Neural cell (in vitro differentiated cells): ENCODE data around the gene RABEP2.

Experiments
- EZH2 ChIP-seq: fragments of 200-600, 300-800 bp; shearing (Covaris generic), sonication (generic); IDR thresholded peaks from 2 replicates; pipeline ENCODE4 v1.6.1; 2014; ENCODE audit warnings: antibody characterized with exemption, low read length, borderline replicate concordance, mild to moderate bottlenecking; ENCODE audit not compliant: insufficient read depth, poor library complexity, severe bottlenecking
- POLR2AphosphoS5 ChIP-seq: IDR thresholded peaks from 2 replicates; pipeline ENCODE4 v1.6.1; 2012
- RAD21 ChIP-seq: fragments of 450-650 bp; conservative IDR thresholded peaks from 2 replicates; pipeline ENCODE4 v1.6.1; 2014; ENCODE audit warnings: antibody characterized with exemption, mild to moderate bottlenecking, moderate library complexity
- TF ChIP-seq, protein P1 (sequence below): fragments of 450-650 bp; IDR thresholded peaks from 2 replicates; pipeline ENCODE4 v1.5.1; 2014; ENCODE audit warnings: antibody characterized with exemption, mild to moderate bottlenecking, moderate library complexity; ENCODE audit not compliant: poor library complexity, severe bottlenecking
- TF ChIP-seq, protein P2 (sequence below): IDR thresholded peaks from 2 replicates; pipeline ENCODE4 v1.6.1; 2012; ENCODE audit warnings: borderline replicate concordance

DNA sequence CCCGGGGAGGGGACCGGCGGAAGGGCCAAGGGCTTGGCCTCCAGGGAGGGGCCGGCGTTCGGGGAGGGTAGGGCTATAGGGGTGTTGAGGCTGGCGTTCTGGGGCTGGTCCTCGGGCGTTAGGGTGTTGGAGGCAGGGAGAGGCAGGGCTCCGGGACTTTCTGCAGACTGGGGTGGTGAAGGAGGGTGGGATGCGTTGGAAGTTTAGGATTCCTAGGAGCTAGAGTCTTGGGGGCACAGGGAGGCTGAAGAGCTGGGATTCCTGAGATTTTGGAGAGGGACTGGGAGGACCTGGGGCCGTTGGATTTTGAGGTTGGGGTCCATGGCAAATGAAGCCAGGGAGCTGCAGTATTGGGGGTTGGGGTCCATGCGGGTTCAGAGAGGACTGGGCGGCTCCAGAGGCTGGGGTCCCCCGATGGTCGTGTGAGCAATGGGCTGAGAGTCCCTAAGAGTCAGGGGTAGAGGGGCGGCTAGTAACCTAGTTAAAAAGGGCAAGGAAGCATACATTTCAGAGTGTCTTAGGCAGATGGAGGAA is 26.4 kb upstream of the RABEP2 start:
- TF ChIP-seq, protein P1, sequence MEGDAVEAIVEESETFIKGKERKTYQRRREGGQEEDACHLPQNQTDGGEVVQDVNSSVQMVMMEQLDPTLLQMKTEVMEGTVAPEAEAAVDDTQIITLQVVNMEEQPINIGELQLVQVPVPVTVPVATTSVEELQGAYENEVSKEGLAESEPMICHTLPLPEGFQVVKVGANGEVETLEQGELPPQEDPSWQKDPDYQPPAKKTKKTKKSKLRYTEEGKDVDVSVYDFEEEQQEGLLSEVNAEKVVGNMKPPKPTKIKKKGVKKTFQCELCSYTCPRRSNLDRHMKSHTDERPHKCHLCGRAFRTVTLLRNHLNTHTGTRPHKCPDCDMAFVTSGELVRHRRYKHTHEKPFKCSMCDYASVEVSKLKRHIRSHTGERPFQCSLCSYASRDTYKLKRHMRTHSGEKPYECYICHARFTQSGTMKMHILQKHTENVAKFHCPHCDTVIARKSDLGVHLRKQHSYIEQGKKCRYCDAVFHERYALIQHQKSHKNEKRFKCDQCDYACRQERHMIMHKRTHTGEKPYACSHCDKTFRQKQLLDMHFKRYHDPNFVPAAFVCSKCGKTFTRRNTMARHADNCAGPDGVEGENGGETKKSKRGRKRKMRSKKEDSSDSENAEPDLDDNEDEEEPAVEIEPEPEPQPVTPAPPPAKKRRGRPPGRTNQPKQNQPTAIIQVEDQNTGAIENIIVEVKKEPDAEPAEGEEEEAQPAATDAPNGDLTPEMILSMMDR: no peak
- TF ChIP-seq, protein P2, sequence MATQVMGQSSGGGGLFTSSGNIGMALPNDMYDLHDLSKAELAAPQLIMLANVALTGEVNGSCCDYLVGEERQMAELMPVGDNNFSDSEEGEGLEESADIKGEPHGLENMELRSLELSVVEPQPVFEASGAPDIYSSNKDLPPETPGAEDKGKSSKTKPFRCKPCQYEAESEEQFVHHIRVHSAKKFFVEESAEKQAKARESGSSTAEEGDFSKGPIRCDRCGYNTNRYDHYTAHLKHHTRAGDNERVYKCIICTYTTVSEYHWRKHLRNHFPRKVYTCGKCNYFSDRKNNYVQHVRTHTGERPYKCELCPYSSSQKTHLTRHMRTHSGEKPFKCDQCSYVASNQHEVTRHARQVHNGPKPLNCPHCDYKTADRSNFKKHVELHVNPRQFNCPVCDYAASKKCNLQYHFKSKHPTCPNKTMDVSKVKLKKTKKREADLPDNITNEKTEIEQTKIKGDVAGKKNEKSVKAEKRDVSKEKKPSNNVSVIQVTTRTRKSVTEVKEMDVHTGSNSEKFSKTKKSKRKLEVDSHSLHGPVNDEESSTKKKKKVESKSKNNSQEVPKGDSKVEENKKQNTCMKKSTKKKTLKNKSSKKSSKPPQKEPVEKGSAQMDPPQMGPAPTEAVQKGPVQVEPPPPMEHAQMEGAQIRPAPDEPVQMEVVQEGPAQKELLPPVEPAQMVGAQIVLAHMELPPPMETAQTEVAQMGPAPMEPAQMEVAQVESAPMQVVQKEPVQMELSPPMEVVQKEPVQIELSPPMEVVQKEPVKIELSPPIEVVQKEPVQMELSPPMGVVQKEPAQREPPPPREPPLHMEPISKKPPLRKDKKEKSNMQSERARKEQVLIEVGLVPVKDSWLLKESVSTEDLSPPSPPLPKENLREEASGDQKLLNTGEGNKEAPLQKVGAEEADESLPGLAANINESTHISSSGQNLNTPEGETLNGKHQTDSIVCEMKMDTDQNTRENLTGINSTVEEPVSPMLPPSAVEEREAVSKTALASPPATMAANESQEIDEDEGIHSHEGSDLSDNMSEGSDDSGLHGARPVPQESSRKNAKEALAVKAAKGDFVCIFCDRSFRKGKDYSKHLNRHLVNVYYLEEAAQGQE: no peak
- TF ChIP-seq EZH2 (no peak), POLR2AphosphoS5 (no peak), RAD21 (no peak)
